GDM1 (cell line): ENCODE data around the gene SPSB4.
A peak's percentile ranks its signal among the peaks of the same experiment; 100 is the strongest.

ENCODE experiments used
- DNase-seq: peaks from one replicate; lab custom pipeline; 2025; lab: John Stamatoyannopoulos, UW

Gene SPSB4

DNA sequence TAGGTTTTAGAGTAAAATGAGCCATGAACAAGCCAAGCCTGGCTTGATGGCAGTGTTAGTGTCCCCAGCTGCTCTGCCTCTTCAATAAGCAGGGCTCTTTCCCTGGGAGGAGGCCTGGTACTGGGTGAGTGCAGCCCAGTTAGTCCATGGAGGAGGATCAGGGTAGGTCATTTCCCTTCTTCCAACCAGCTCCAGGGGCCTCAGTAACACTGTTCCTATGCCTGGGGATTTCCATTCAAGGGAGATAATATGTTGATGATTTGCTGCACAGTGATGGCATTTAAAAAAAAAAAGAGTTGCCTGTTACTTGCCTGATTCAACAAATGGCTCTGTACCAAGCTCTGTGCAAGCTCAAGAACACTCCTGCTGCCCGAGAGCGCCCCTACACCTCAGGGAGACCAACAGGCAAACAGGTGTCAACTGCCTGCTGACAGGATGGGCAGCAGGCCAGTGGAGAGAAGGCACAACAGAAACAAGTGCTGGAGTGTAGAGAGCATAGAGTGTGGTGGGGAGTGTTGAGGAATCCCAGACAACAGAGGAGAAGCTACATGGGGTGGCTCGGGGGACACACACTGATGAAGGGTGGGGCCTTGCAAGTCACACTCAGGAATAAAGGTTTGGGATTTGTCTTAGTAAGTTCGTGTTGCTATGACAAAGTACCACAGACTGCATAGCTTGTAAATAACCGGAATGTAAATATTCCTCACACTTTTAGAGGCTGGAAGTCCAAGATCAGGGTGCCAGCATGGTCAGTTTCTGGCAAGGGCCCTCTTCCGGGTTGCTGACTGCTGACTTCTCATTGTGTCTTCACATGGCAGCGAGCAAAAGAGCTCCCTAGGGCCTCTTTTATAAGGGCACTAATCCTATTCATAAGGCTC is 101.9 kb downstream of the SPSB4 start:
- no peak for DNase-seq

DNA sequence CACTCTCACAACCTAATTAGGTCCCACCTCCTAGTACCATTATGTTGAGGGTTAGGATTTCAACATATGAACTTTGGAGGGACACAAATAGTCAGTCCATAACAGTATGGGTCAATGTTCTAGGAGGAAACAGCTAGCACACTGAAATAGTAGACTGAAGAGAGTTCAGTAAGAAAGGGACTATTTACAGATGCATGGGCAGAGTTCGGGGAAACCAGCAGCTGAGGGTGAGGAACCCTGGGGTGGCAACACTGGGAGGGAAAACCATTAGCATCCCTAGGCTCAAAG is 102.5 kb downstream of the SPSB4 start:
- DNase-seq: no peak

DNA sequence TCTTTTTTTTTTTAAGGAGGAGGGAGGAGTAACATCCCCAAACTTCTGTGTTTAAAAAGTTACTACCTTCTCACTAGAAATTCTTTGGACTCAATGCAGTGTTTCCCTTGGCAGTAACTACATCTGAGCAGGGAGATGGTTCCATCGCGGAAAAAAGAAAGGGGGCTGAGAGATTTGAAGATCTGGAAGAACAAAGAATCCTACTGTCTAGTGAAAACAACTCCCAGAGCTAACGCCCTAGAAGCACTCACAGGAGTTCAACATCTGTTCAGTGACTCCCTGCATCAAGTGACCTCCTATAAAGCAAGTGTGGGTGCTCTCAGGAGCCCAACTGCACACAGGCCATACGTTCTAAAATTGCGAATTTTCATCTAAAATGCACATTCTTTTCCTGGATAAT is 113.7 kb downstream of the SPSB4 start:
- DNase-seq: no peak

GRCh38 chr3:141167681-141168080 is 116.5 kb downstream of the SPSB4 start:
- no peak for DNase-seq

- DNase-seq: no peak
These were observed 119.6 kb downstream of the SPSB4 start for GRCh38 chr3:141170678-141171295.

DNA sequence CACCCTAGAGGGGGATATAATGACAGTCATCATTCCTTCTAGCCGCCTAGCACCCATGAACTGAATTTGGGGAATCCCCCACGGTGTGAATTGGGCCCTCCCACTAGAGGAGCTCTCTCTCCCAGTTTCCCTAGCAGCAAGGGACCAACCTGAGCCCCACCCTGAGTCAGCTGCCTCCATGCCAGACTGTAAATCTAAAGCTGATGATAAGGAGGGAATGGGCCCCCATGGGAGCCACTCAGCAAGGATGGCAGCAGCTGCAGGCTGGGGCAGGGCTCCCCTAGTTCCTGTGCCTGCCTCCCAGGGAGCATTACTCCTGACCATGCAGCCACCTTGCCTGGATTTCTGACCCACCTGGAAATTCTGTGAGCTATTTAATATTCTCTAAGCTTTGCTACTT is 123.5 kb downstream of the SPSB4 start:
- no peak for DNase-seq

- DNase-seq: no peak
These were observed 125.6 kb downstream of the SPSB4 start for GRCh38 chr3:141176775-141177174.

GRCh38 chr3:141178026-141178425 is 126.9 kb downstream of the SPSB4 start:
- no peak for DNase-seq

DNA sequence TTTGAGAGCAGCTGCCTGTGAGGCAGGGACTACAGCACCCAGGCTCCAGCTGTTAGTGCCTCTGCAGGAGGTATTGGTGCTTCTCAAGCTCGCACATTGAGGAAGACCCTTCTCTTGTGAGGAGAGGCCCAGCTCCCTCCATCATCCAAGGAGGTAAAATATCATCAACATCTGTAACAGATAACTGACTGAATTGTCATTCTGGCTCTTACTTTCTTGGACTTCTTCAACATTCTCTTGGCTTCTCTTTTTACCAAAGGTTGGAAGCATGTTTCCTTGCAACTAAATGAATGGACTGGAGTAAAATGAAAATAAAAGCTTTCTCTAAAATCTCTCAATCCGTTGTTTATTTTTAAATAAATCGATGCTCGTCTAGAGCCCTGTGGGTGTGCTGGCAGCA is 127.4 kb downstream of the SPSB4 start:
- DNase-seq: no peak

- no peak for DNase-seq
These were observed 128.8 kb downstream of the SPSB4 start for GRCh38 chr3:141179983-141180382.

DNA sequence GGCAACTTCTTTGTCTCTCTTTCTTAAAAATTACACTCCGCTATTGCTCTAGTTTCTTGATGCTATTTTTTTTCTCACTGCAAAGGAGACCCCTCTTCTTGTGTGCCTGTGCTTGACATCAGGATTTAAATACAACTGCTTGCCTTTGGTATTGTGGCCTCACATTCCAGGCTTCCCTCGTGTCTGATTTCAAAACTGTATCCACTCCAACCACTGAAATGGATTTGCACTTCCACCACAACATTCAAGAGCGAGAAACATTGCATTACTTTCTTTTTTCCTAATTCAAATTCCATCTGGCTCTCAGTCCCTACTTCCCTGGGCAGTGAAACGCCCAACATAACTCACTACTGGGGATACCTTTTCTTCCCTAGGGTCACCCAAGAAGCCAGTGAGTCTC is 130.0 kb downstream of the SPSB4 start:
- no peak for DNase-seq

GRCh38 chr3:141181819-141182218 is 130.7 kb downstream of the SPSB4 start:
- DNase-seq: no peak

DNA sequence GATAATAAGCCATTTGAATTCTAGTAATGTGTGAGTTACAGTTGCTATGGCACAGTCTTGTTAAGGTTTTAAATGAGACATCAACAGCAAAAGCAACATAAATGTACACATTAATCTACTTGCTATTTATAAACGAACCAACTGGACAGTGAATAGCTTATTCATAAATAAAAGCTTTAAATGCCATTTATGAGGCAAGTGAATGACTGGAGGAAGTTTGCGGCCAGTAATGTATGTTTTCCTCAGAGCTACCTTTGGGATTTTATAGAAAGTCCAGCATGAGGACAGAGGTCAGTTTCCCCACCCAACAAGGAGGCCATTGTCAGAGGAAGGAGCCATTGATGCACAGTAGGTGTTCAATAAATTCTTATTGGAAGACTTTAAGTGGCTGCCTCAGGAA is 132.5 kb downstream of the SPSB4 start:
- no peak for DNase-seq

- no peak for DNase-seq
These were observed 133.3 kb downstream of the SPSB4 start for GRCh38 chr3:141184430-141184829.

GRCh38 chr3:141191097-141191749 is 140.1 kb downstream of the SPSB4 start:
- no peak for DNase-seq

DNA sequence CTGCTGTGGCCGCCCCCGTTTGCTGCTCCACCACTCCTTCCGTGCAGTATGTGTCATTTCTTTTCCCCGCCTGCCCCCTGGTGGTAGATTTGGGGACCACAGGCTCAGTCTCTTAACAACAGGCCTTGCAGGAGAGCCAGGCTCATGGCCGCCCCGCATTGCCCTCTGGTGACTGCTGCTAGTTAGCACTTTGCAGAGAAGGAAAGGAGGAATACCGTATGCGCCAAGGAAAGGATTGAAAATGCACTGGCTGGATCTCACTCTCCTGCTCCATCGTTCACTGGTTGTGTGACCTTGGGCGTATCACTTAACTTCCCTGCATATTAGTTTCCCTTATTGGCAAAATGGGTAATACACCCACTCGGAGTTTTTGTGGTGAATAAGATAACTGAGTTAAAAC is 141.2 kb downstream of the SPSB4 start:
- DNase-seq: peak; percentile 91

- no peak for DNase-seq
These were observed 142.1 kb downstream of the SPSB4 start for GRCh38 chr3:141193066-141193830.
